HG03469 (cell line): Measurements from ENCODE around the gene PEX7.
"Not testable (repeated sequence)": the region's sequence is repeated elsewhere in the genome, so short reads cannot be mapped to it uniquely, and the experiment has no call there.

Source experiments
- ATAC-seq: cut with Tn5 transposase; IDR thresholded peaks from one replicate; pipeline ENCODE4 v1.9.1; 2021; ENCODE audit warnings: mild to moderate bottlenecking, moderate library complexity, moderate number of reproducible peaks; ENCODE audit not compliant: unreplicated experiment

PEX7 gene

GRCh38 chr6:136840276-136841001, 18.0 kb downstream of the PEX7 start:
- ATAC-seq = no peak

GRCh38 chr6:136843210-136843609, 20.8 kb downstream of the PEX7 start:
- no peak for ATAC-seq

GRCh38 chr6:136846046-136846445, 23.7 kb downstream of the PEX7 start:
- ATAC-seq = no peak

GRCh38 chr6:136846477-136846876, 24.1 kb downstream of the PEX7 start:
- not testable (repeated sequence) for ATAC-seq

DNA sequence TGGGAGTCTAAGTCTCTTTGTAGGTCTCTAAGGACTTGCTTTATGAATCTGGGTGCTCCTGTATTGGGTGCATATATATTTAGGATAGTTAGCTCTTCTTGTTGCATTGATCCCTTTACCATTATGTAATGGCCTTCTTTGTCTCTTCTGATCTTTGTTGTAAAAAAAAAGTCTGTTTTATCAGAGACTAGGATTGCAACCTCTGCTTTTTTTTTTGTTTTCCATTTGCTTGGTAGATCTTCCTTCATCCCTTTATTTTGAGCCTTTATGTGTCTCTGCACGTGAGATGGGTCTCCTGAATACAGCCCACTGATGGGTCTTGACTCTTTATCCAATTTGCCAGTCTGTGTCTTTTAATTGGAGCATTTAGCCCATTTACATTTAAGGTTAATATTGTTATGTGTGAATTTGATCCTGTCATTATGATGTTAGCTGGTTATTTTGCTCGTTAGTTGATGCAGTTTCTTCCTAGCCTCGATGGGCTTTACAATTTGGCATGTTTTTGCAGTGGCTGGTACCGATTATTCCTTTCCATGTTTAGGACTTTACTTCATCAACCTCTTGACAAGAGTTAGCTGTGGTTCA, 27.7 kb downstream of the PEX7 start:
- ATAC-seq = not testable (repeated sequence)

DNA sequence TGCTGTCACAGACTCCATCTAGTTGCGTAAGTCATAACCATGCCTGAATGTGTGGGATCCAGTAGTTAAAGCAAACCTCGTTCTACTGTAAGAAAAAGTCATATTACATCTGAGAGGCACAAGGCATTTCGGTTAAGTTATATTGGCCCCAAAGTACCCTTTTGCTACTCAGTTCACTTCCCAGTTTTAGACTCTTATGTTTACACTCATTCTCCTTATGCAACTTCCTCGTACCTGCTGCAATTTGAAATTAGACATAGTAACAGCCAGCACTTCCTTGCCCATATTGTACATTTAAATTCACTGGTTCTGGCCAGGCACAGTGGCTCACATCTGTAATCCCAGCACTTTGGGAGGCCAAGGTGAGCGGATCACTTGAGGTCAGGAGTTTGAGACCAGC, 37.0 kb downstream of the PEX7 start:
- ATAC-seq = no peak

DNA sequence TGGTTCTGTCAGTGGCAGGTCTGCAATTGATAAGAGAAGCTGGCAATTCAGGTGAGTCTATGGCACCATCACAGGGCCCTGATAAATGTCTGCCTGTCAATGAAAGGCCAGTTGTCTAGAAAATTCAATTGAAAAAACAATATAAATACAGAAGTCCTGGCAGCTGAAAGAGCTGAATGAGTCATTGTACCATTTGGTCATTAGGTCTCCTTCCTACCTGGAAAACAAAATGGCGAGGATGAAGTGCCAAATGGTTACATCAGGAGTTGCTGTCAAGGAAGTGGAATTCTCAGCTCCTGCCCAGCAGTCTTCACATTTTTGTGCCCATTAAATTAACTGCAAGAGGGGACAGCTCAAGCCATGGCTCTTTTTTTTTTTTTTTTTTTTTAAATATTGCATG, 37.7 kb downstream of the PEX7 start:
- no peak for ATAC-seq

- ATAC-seq = no peak
These were observed 40.3 kb downstream of the PEX7 start for GRCh38 chr6:136862662-136863061.

DNA sequence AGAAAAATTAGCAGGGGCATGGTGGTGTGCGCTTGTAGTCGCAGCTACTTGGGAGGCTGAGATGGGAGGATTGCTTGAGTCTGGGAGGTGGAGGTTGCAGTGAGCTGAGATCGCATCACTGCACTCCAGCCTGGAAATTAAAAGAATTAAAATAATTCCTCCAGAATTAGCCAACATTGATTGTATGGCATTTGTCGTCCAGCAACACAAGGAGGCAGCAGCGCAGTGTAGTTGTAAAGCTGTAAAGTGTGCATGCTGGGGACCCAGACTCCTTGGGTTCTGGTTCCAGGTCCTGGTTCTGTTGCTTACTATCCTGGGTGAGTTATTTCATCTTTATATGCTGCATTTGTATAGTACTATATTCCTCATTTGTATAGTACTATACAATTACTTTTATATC, 41.4 kb downstream of the PEX7 start:
- no peak for ATAC-seq

DNA sequence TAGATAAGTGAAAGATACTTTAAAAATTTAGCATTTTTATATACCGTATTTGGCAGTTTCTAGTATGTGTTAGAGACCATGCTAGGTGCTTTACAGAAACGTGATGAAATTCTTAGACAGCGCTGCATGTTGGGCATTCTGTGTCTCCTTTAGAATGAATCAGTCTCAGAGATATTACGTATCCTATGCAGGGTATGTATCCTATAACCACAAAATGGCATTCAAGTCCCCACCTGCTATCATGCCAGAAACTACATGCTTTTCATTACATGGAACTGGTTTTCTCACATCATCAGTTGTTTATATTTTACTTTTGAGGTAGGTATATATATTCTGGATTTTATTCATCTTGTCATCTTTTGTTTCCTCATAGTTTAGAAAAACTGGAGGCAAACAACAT, 42.3 kb downstream of the PEX7 start:
- no peak for ATAC-seq

GRCh38 chr6:136866872-136867416, 44.6 kb downstream of the PEX7 start:
- no peak for ATAC-seq

DNA sequence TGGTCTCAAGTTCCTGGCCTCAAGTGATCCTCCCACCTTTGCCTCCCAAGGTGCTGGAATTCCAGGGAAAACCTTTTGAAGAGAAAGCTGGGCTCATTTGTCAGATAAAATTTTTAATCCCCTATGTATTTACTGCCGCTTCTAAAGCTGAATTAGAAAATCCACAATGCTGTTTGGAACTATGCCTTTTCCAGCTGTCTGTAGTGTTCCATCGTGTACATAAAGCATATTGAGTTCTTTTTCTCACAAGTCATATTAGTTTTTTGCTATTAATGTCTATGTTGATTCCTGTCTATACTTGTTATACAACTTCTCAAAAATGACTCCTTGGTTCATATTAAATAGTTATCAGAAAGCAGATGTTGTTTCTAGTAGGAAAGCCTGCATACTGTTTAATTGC, 47.1 kb downstream of the PEX7 start:
- no peak for ATAC-seq

GRCh38 chr6:136873748-136874147, 51.4 kb downstream of the PEX7 start:
- ATAC-seq = no peak

DNA sequence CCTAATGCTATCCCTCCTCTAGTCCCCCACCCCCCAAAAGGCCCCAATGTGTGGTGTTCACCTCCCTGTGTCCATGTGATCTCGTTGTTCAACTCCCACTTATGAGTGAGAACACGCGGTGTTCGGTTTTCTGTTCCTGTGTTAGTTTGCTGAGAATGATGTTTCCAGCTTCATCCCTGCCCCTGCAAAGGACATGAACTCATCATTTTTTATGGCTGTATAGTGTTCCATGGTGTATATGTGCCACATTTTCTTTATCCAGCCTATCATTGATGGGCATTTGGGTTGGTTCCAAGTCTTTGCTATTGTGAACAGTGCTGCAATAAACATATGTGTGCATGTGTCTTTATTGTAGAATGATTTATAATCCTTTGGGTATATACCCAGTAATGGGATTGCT, 54.1 kb downstream of the PEX7 start:
- not testable (repeated sequence) for ATAC-seq

DNA sequence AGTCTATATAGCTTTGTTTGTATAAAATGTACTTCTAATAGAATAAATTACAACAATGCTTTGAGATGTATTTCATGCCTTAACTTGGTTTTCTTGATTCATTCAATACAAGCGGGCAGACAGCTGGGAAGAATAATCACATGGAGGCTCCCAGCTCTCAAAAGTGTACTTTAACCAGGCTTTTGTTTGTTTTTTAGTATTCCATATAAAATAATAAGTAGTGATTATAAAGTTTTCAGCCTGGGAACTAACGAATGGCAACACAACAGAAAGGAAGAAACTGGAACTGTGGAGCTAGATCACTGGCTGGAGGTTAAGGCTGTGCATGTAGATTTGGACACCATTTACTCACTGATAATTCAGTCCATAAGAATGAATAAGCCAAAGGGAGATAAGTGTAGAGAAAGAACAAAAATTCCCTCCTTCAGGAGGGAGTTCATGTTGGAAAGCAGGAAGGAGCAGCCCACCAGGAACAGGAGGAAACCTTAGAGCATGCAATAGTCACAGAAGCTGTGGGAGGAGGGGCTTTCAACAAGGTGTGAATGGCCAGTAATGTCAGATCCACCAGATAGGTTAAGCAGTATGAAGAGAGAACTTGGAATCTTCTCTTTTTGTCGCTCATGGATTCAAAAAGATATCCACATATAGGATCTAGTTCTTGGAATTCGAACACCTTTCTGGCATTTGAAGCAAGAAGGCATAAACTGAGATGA, 58.5 kb downstream of the PEX7 start:
- no peak for ATAC-seq

DNA sequence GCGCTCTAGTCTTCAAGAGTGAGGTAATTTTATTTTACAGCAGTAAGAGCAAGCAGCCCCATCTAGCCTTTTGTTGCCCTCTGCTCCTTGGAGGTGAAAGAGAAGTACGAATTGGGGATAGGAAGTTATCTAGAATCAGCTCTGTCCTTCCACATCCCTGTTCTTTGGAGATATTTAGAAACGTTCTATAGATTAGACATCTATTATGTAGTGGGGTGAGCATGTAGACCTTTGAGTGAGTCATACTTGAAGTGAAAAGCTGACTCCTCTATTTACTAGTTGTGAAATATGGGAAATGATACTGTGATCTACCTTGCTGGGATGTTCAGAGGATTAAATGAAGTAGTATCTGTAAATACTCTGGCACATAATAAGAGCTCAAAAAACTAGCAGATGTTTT, 63.7 kb downstream of the PEX7 start:
- no peak for ATAC-seq

DNA sequence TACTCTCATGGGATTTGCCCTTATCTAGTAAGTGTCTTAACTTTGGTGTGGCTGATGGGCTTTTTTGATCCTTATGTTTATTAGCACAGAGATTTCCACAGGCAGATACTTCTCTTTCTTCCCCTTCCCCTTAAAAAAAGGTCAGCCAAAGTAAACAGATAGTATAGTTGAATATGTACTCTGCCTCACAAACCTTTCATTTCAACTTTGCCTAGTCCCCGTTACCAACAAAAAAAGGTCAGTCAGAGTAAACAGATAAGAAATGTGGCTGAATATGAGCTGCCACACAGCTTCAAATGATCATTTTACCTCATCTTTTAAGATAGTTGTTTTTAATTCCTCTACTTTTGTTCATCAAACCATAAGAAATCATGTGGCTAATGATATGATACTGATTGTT, 65.6 kb downstream of the PEX7 start:
- no peak for ATAC-seq

- no peak for ATAC-seq
These were observed 67.1 kb downstream of the PEX7 start for GRCh38 chr6:136889271-136890193.

DNA sequence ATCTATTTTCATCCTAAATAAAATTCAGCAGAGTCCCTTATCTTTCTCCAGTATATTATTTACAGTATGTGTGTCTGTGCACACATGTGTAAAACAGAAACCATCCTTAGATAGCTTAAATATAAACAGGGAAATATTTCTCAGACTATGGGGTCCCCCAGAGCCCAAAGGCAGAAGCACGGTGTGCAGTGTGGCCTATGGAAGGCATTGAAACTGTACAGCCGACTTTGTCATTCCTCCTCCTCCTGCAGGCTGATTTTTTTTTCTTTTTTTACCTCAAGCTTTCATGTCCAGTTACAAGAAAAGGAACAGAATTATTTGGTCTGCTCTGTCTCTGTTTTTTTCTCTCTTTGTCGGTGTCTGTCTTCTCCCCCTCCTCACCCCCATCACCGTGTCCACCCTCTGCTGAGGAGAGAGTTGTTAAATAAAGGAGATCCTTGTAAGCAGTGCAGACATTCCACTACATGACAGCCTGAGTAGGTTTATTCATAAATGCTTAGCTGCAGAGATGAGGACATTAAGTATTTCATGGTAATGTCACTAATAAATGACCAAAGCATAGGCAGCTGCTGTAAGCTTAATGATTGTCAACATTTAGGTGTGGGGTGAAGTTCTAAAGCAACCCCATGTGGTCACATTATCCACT, 67.9 kb downstream of the PEX7 start:
- no peak for ATAC-seq

DNA sequence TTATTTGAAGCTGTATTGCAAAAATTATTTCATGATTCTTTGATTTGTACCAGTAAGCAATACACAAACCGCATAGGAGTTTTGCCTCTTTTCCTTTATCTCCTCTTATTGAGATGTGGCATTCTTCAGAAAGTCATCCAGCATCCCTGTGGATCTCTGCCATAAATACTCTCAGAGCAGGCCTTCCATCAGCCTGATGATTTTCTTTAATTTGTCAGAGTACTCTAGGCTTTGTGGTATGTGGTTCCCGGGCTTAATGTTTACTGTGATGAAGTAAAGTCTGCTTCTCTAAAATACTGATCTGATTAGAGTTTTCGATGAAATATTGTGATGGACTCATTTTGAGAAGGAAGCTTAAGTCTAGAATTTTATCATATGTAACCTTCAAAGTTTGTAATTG, 68.6 kb downstream of the PEX7 start:
- no peak for ATAC-seq
